Liver (tissue), 9 donors: Measurements from ENCODE around the gene RBM34. TPM values are rescaled to one million over a fixed set of nuclear protein-coding genes. Genes with fewer than 3 reads are reported as not detected.

Source experiments
- DNase-seq: peaks from one replicate; pipeline ENCODE4 v3.0.0-alpha.2; 2017; ENCODE audit warnings: low spot score
- H3K27ac ChIP-seq, 2 donors: one replicate each; pipeline ENCODE4 v1.7.0; 2013; ENCODE audit warnings: inconsistent platforms in 2 of 2, low read length in 2 of 2, control low read depth in 1 of 2, low read depth in 1 of 2, mild to moderate bottlenecking in 1 of 2
- H3K27me3 ChIP-seq, 4 donors: one replicate each; pipeline versions ENCODE4 v1.6.1 to v1.7.0; 2013; ENCODE audit warnings: low read length in 3 of 4, inconsistent platforms in 1 of 4, mild to moderate bottlenecking in 1 of 4, moderate library complexity in 1 of 4; ENCODE audit not compliant: control insufficient read depth in 4 of 4, insufficient read depth in 4 of 4
- H3K36me3 ChIP-seq, 4 donors: one replicate each; pipeline versions ENCODE4 v1.6.1 to v1.7.0; 2013; ENCODE audit warnings: low read length in 3 of 4, mild to moderate bottlenecking in 3 of 4, low read depth in 1 of 4, moderate library complexity in 1 of 4; ENCODE audit not compliant: control insufficient read depth in 4 of 4, insufficient read depth in 3 of 4
- H3K4me1 ChIP-seq, 4 donors: one replicate each; pipeline versions ENCODE4 v1.6.1 to v1.7.0; 2013; ENCODE audit warnings: low read length in 3 of 4, mild to moderate bottlenecking in 3 of 4, moderate library complexity in 1 of 4; ENCODE audit not compliant: control insufficient read depth in 4 of 4, insufficient read depth in 4 of 4
- H3K4me3 ChIP-seq, 3 donors: one replicate each; pipeline versions ENCODE4 v1.6.1 to v1.7.0; 2013; ENCODE audit warnings: low read length in 3 of 3, control low read depth in 1 of 3, low read depth in 1 of 3, mild to moderate bottlenecking in 1 of 3
- H3K9ac ChIP-seq, 2 donors: one replicate each; pipeline ENCODE4 v1.7.0; 2013; ENCODE audit warnings: low read length in 2 of 2, mild to moderate bottlenecking in 2 of 2, moderate library complexity in 2 of 2, control low read depth in 1 of 2, low read depth in 1 of 2
- H3K9me3 ChIP-seq, 4 donors: one replicate each; pipeline versions ENCODE4 v1.6.1 to v1.7.0; 2013; ENCODE audit warnings: low read length in 3 of 4; ENCODE audit not compliant: control insufficient read depth in 4 of 4
- EGR1 ChIP-seq, 2 donors: IDR thresholded peaks; 2 replicates each; pipeline ENCODE4 v1.6.1; 2016 to 2018; ENCODE audit warnings: antibody characterized with exemption in 2 of 2, low read depth in 2 of 2
- FOXA1 ChIP-seq: IDR thresholded peaks from 2 replicates; pipeline ENCODE4 v1.6.1; 2016; ENCODE audit warnings: antibody characterized with exemption
- FOXA2 ChIP-seq: IDR thresholded peaks from 2 replicates; pipeline ENCODE4 v1.6.1; 2016; ENCODE audit warnings: antibody characterized with exemption
- GABPA ChIP-seq, 2 donors: IDR thresholded peaks in 1 of 2; conservative IDR thresholded peaks in 1 of 2; 2 replicates each; pipeline ENCODE4 v1.6.1; 2016; ENCODE audit warnings: antibody characterized with exemption in 2 of 2, mild to moderate bottlenecking in 1 of 2, moderate library complexity in 1 of 2
- HNF4A ChIP-seq, 2 donors: conservative IDR thresholded peaks; 2 replicates each; pipeline ENCODE4 v1.6.1; 2016; ENCODE audit warnings: antibody characterized with exemption in 2 of 2, mild to moderate bottlenecking in 2 of 2
- HNF4G ChIP-seq: IDR thresholded peaks from 2 replicates; pipeline ENCODE4 v1.6.1; 2016; ENCODE audit warnings: antibody characterized with exemption
- JUND ChIP-seq, 2 donors: IDR thresholded peaks; 2 replicates each; pipeline ENCODE4 v1.6.1; 2016; ENCODE audit warnings: antibody characterized with exemption in 2 of 2
- NR2F2 ChIP-seq: IDR thresholded peaks from 2 replicates; pipeline ENCODE4 v1.6.1; 2016; ENCODE audit warnings: antibody characterized with exemption
- YY1 ChIP-seq: IDR thresholded peaks from 2 replicates; pipeline ENCODE4 v1.6.1; 2016; ENCODE audit warnings: antibody characterized with exemption, mild to moderate bottlenecking
- WGBS: extraction: QIAGEN DNeasy Blood & Tissue Kit; methylation state at CpG from one replicate; pipeline ENCODE4 v1.1.7; 2013; 5-methylcytosine and 5-hydroxymethylcytosine counted together
- polyA plus RNA-seq, 2 donors: library from polyadenylated mRNA; stranded (reverse) in 1 of 2; unstranded in 1 of 2; fragments of 200-250 nt in 1 of 2; fragments of >200 nt in 1 of 2; fragmentation: Nextera tagmentation in 1 of 2; extraction: Ambion mirVana in 1 of 2; gene quantifications; one replicate each; pipeline versions ENCODE4 v1.2.1 to v1.2.3, GENCODE V29; 2013 to 2015
- total RNA-seq, 2 donors: library from RNA; depleted of rRNA; stranded (reverse); fragments of >200 nt; gene quantifications; one replicate each; pipeline ENCODE4 v1.2.3, GENCODE V29; 2014
- TF ChIP-seq, protein P1 (sequence below): IDR thresholded peaks from 2 replicates; pipeline ENCODE4 v1.6.1; 2016; ENCODE audit warnings: antibody characterized with exemption, mild to moderate bottlenecking
- TF ChIP-seq, protein P2 (sequence below): fragments of 150-350 bp; IDR thresholded peaks from 2 replicates; pipeline ENCODE4 v1.5.1; 2017; ENCODE audit warnings: improper control_type of control experiment, low read depth, low read length; ENCODE audit not compliant: missing input control
- TF ChIP-seq, protein P3 (sequence below): IDR thresholded peaks from 2 replicates; pipeline ENCODE4 v1.6.1; 2016; ENCODE audit warnings: antibody characterized with exemption
- donor health status: healthy.
- donor health status: healthy.
- donor health status: healthy.
- donor health status: healthy.
- donor health status: healthy.

RBM34 gene
- total and polyA plus RNA-seq, 4 donors, result 15.6 to 30.2 (median 18.8) TPM

DNA sequence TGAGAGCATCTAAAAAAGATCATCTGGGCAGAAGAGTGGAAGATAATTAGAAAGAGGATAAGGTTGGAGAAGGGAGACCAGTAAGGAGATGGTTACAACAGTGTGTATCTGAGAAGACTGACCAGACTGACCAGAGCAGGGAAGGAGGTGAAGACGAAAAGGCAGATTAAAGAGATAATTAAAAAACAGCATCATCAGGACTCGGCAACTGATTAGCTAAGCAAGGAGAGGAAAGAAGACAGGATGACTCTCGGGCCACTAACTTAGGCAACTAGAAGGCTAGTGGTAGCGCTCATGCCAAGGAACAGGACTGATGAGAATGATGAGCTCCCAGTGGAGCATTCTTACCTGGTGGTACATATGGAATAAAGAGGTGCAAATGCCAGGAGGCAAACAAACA, 3.9 kb downstream of the RBM34 start:
- TF ChIP-seq GABPA (IDR thresholded peaks at IDR 0.05 in 1 of 2, conservative IDR thresholded peaks at IDR 0.05 in 1 of 2) (no peak), FOXA1 (no peak), EGR1 (IDR thresholded peaks at IDR 0.05; ENCODE audit: low read depth in 2 of 2) (no peak), JUND (IDR thresholded peaks at IDR 0.05) (no peak), FOXA2 (no peak), NR2F2 (no peak)
- TF ChIP-seq, protein P1, sequence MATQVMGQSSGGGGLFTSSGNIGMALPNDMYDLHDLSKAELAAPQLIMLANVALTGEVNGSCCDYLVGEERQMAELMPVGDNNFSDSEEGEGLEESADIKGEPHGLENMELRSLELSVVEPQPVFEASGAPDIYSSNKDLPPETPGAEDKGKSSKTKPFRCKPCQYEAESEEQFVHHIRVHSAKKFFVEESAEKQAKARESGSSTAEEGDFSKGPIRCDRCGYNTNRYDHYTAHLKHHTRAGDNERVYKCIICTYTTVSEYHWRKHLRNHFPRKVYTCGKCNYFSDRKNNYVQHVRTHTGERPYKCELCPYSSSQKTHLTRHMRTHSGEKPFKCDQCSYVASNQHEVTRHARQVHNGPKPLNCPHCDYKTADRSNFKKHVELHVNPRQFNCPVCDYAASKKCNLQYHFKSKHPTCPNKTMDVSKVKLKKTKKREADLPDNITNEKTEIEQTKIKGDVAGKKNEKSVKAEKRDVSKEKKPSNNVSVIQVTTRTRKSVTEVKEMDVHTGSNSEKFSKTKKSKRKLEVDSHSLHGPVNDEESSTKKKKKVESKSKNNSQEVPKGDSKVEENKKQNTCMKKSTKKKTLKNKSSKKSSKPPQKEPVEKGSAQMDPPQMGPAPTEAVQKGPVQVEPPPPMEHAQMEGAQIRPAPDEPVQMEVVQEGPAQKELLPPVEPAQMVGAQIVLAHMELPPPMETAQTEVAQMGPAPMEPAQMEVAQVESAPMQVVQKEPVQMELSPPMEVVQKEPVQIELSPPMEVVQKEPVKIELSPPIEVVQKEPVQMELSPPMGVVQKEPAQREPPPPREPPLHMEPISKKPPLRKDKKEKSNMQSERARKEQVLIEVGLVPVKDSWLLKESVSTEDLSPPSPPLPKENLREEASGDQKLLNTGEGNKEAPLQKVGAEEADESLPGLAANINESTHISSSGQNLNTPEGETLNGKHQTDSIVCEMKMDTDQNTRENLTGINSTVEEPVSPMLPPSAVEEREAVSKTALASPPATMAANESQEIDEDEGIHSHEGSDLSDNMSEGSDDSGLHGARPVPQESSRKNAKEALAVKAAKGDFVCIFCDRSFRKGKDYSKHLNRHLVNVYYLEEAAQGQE, result no peak
- WGBS, result 95% methylated on average over 4 of the region's 4 CpGs
- Histone ChIP-seq H3K4me3 (no peak overlapping the region), H3K4me1 (peaks cover 4 to 13% (median 7%) of the 10 kb centered on the region in 4 donors), H3K9me3 (no peaks in the 10 kb centered on the region), H3K27me3 (no peaks in the 10 kb centered on the region), H3K36me3 (peaks cover 0 to 28% (median 25%) of the 10 kb centered on the region in 4 donors), H3K9ac (no peak overlapping the region), H3K27ac (no peak overlapping the region)
- DNase-seq, result no peak

DNA sequence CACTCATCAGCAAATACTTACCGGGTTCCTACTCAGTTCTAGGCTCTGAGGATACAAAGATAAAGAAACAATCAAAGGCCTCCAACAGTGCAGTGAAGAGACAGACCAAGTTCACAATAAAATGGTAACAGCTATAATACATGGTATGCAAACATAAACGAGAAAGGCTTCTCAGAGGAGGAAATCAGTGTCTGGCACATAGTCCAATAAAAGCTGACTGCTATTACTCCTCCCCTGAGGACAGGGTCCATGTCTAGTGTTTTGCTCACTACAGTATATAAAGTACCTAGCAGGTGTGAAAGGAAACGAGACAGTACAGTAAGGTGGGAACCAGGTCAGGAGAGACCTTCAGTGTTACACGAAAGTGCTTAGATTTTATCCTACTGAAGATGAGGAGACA, 4.3 kb downstream of the RBM34 start:
- no peak overlapping the region for H3K4me3 ChIP-seq
- DNase-seq, result no peak
- no peak overlapping the region for H3K27ac ChIP-seq
- no peak for TF ChIP-seq HNF4G
- TF ChIP-seq EGR1 (IDR thresholded peaks at IDR 0.05; ENCODE audit: low read depth in 2 of 2), result no peak
- no peak for TF ChIP-seq FOXA2
- TF ChIP-seq, protein P1, result no peak
- TF ChIP-seq HNF4A (conservative IDR thresholded peaks at IDR 0.05), result no peak
- TF ChIP-seq YY1, result no peak
- TF ChIP-seq, protein P2, sequence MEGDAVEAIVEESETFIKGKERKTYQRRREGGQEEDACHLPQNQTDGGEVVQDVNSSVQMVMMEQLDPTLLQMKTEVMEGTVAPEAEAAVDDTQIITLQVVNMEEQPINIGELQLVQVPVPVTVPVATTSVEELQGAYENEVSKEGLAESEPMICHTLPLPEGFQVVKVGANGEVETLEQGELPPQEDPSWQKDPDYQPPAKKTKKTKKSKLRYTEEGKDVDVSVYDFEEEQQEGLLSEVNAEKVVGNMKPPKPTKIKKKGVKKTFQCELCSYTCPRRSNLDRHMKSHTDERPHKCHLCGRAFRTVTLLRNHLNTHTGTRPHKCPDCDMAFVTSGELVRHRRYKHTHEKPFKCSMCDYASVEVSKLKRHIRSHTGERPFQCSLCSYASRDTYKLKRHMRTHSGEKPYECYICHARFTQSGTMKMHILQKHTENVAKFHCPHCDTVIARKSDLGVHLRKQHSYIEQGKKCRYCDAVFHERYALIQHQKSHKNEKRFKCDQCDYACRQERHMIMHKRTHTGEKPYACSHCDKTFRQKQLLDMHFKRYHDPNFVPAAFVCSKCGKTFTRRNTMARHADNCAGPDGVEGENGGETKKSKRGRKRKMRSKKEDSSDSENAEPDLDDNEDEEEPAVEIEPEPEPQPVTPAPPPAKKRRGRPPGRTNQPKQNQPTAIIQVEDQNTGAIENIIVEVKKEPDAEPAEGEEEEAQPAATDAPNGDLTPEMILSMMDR, result no peak
- TF ChIP-seq, protein P3, sequence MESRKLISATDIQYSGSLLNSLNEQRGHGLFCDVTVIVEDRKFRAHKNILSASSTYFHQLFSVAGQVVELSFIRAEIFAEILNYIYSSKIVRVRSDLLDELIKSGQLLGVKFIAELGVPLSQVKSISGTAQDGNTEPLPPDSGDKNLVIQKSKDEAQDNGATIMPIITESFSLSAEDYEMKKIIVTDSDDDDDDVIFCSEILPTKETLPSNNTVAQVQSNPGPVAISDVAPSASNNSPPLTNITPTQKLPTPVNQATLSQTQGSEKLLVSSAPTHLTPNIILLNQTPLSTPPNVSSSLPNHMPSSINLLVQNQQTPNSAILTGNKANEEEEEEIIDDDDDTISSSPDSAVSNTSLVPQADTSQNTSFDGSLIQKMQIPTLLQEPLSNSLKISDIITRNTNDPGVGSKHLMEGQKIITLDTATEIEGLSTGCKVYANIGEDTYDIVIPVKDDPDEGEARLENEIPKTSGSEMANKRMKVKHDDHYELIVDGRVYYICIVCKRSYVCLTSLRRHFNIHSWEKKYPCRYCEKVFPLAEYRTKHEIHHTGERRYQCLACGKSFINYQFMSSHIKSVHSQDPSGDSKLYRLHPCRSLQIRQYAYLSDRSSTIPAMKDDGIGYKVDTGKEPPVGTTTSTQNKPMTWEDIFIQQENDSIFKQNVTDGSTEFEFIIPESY, result no peak
- no peak for TF ChIP-seq GABPA (IDR thresholded peaks at IDR 0.05 in 1 of 2, conservative IDR thresholded peaks at IDR 0.05 in 1 of 2)
- TF ChIP-seq FOXA1, result no peak
- 87% methylated on average over 4 of the region's 4 CpGs for WGBS
- no peaks in the 10 kb centered on the region for H3K27me3 ChIP-seq
- no peaks in the 10 kb centered on the region for H3K9me3 ChIP-seq
- peaks cover 0 to 30% (median 27%) of the 10 kb centered on the region in 4 donors for H3K36me3 ChIP-seq
- peaks cover 4 to 12% (median 6%) of the 10 kb centered on the region in 4 donors for H3K4me1 ChIP-seq
- H3K9ac ChIP-seq, result no peak overlapping the region
